ENCODE measurements around the gene RSPO4.
"Not testable (repeated sequence)": the region's sequence is repeated elsewhere in the genome, so short reads cannot be mapped to it uniquely, and the experiment has no call there.

RSPO4 gene

DNA sequence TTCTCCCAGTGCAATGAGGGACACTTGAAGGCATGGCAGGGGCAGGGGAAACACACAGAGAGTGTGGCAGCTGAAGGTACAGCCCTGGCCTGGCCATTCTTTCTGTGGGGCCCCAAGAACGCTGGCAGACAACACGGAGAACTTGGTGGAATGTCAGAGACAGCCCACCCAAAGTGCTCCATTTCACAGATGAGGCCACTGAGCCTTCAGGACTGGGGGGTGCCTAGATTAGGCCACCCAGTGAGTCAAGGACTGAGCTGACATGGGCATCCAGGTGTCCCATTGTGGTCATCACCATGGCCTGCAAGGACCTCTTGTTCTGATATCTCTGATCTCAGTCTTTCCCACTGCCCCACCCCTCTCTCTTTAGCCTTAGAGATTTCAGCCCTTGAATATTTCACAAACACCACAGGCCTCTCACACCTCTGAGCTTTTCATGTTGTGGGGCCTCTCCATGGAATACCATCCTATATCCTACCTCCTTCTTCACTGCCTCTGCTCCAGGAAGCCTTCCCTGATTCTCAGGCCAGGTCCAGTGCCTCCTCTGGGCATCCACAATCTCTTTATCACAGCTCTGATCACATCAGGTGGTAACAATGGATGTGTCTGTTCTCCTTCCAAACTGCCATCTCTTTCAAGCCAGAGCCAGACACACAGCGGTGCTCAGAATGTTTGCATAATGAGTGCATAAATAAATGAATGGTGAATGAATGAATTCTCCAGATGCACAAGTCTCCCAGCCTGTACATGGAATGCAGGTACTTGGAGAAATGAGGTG is 2.0 kb upstream of the RSPO4 start:
- DNase-seq: no peak

GRCh38 chr20:1002682-1003561 is 811 bp upstream of the RSPO4 start:
- no peak for DNase-seq

GRCh38 chr20:1001116-1001515 is 995 bp downstream of the RSPO4 start:
- DNase-seq: no peak

DNA sequence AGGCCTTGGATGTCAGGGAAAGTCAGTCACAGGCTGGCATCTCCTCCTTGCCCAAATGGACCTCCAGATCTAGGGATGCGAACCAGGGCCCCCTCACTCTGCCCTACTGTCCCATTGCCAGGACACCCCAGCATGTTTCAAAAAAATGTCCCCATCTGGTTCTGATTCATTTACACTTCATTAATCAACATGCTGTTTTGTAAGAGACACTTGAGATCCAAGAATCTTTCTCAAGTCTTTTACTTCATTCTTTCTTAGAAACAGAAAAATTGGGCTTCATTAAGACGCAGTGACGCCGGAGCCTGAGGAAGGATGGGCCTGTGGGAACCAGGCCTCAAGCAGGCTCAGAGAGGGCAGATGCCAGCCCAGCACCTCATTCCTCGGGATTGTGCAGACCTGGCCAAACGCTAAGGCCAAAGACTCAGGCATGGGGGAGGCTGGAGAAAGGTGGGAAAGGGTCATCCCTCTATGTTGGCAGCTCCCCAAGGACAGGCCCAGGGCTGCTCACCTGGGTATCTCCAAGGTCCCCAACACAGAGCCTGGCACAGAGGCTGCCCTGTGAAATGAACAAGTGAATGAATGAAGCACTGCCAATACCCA is 3.8 kb downstream of the RSPO4 start:
- DNase-seq: no peak

GRCh38 chr20:997486-997885 is 4.6 kb downstream of the RSPO4 start:
- no peak for DNase-seq

DNA sequence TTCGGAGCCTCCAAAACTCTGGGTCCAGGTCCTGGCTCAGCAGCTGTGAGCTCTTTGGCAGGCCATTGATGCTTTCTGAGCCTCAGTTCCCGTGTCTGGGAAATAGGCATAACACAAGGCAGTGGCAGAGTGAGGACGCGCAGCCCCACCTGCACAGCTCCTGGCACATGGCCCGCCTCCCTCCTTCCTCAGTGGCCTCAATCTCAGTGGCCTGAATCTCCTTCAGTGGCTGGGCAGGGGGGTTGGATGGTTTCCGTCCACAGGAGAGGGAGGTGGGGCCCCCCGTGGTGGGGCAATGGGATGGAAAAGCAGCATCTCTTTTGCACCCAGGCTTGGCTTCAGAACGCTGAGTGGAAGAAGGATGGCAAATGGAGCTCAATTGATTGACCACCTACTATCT is 5.1 kb downstream of the RSPO4 start:
- DNase-seq: no peak

DNA sequence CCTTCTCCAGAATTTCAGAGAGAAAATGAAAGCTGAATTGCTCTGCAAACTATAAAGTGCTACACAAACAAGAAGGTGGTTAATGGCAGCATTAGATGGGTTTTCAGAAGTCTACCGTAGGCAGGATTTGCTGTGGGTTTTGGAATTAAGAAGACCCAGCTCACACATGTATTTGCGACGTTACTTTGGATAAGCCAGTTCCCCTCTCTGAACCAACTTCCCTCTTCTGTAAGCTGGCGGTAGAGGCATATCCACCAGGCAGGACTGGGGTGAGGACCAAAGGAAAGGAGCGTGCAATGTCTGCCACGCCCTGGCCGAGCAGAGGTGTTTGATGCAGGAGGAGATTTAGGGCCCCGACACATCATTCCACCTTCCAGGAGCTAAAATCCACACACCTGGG is 6.9 kb downstream of the RSPO4 start:
- DNase-seq: no peak

DNA sequence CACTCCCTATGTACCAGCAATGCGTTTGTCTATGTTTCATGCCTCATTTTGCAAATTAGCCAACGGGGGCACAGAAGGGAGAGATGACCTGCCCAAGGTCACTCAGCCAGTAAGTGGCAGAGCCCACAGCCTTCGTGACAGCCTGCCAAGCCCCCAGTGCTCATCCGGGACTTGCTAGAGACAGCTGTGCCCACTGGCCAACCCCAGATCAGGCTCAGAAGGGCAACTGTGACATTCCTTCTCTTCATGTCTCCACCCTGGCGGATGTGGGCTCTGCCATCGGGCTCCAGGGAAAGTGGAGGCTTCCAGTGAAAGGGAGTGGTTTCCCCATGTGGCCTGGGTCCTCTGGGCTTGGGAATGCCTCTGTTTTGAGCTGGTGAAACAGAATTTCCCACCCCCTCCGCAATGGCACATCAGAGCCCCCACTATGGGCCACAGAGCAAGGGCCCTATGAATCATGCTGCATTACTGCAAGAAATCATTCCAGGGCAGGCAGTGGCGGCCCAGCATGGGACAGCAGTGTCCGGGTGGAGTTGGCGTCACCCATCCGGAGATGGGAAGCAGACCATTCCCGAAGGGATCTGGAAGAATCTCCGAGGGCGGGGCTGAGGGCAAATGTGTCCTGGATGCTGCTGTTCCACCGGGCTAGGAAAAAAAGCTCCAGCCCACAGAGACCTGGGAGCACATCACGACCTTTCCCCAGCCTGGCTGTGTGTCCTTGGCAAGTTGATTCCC is 9.1 kb downstream of the RSPO4 start:
- no peak for DNase-seq

GRCh38 chr20:991850-992249 is 10.3 kb downstream of the RSPO4 start:
- DNase-seq: no peak

DNA sequence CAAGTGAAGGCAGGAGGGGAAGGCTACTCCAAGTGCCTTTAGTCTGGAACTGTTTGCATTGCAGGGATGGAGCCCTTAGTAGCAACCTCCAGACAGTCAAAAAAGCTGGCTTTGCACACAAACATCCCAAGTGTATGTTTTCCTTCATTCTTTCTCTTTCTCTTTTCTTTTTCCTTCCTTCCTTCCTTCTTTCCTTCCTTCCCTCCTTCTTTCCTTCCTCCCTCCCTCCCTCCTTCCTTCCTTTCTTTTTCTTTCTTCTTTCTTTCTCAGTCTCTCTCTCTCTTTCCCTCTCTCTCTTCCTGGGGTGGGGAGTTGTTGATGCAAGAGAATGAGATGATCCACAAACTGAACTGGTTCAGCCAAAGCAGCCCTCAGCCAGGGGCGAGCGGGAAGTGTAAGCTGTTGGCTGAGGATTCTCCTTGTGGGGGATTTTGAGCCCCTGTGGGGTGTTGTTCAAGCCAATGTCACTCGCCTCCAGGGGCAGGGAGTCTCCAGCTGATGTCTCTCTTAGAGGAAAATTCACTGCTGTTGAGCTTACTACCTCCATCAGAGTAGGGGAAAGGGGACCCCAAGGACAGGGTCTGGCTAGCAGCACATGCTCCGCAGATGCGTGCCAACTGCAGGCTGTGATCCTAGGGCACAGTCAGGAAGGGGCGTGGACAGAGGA is 11.7 kb downstream of the RSPO4 start:
- no peak for DNase-seq

GRCh38 chr20:988272-988671 is 13.8 kb downstream of the RSPO4 start:
- DNase-seq: no peak

DNA sequence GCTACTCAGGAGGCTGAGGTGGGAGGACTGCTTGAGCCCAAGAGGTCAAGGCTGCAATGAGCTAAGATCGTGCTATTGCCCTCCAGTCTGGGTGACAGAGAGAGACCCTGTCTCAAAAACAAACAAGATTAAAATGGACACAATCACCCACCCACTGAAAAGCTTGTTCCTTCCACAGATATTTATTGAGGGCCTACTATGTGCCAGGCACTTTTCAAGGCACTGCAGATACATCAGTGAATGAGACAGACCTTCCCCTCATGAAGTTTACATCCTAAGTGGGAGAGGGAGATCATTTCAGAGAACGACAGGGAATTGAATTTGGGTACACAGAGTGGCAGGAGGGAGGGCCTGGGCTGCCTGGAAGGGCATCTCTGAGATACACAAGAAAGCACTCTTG is 14.4 kb downstream of the RSPO4 start:
- DNase-seq: no peak

- DNase-seq: no peak
These were observed 15.3 kb downstream of the RSPO4 start for GRCh38 chr20:986733-987355.

DNA sequence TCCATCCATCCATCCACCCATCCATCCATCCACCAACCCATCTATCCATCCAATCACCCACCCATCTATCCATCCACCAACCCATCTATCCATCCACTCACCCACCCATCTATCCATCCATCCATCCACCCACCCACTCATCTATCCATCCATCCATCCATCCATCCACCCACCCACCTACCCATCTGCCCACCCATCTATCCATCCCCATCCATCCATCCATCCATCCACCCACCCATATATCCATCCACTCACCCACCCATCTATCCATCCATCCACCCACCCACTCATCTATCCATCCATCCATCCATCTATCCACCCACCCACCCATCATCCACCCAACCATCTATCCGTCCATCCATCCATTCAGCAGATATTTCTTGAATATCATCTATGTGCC is 17.1 kb downstream of the RSPO4 start:
- not testable (repeated sequence) for DNase-seq

GRCh38 chr20:982754-983153 is 19.4 kb downstream of the RSPO4 start:
- DNase-seq: no peak

DNA sequence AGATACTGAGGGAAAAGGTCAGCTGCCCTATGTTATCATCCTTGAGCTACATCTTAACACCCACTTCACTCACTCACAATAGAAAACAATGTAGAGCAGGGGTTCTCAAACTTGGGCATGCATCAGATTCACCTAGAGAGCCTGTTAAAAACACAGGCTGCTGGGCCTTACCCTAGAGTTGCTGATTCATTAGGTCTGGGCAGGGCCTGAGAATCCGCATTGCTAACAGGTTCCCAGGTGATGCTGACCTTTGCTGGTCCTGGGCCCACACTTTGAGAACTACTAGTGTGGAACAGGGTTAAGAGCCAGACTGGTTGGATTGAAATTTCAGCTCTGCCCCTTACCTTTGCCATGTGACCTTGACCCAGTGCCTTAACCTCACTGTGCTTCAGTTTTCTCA is 25.1 kb downstream of the RSPO4 start:
- no peak for DNase-seq

DNA sequence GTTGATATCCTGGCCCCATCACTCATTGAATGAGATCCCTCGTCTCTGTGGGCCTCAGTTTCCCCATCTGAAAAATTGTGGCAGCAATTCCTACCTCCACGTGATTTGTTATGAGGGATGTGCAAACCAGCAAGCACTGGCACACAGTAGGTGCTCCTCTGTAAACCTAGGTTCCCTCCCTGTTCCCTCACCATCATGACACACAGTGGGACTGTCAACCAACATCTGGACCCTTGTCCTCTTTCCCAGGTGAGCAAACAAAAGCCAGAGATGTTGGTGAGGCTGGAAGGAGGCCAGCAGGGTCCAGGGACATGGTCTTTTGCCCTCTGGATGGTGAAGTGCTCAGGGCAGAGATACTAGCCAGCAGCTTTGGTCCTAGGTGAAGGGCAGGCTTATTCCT is 26.1 kb downstream of the RSPO4 start:
- DNase-seq: no peak

DNA sequence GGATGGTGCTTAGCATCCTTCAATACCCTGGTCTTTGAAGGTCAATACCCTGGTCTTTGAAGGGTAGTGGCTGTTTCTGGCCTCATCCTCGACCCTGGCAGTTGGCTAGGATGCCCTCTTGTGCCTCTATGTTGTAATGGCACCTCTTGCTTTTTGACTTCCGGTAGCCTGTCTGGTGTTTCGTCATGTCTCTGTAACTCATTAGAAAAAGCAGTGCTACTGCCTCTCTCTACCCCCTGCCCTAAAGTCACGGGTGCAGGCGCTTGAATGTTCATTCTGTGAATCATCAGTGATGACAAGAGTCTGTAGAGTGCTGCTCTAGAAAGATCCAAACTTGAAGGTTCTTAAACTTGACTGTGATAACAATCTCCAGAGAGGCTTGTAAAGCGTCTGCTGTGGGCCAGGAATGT is 28.3 kb downstream of the RSPO4 start:
- no peak for DNase-seq

DNA sequence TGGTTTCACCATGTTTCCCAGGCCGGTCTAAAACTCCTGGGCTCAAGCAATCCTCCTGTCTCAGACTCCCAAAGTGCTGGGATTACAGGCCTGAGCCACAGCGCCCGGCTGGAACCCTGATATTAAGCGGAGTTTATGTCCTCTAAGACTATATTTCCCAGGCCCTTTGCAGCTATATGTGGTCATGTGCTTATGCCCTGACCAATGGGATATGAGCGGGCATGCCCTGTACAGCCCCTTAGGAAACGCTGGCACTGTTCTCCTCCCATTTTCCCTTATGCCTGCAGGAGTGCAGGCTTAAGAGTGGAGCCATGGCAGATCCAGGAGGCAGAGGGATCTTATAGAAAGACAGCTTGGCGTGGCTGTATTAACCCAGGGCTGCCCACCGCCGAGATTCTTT is 29.9 kb downstream of the RSPO4 start:
- DNase-seq: no peak

DNA sequence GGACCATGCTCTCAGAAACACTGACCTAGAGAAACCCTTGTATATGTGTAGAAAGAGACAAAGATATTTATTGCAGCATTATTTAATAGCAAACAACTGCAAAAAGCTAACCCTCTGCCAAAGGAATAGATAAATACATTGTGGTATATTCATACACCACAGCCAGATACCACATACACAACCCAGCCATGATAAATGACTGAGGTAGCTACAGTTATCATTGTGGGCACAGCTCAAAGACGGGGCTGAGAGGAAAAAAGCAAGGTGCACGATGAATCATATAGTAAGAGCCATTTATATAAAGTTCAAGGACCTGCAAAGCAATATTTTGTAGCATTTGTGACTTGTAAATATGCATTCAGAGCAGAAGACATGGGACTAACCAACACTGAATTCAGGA is 30.8 kb downstream of the RSPO4 start:
- DNase-seq: no peak

DNA sequence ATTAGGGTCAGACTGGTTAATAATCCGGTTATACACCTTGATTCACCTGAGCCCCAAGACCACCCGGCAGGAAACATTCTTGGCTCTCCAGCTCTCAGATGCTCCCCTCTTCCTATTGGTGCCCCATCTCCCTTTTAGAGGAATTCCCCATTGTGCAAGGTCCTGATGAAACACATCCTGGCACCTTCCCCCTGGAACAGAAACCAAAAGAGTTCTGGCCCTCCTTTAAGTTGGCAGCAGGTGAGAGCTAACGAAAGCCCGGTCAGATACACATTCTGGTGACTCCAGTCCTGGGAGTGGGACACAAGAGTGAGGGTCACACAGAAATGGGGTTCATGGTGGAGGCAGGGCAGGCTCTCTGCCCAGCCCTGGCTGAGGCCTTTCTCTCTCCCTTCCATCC is 32.2 kb downstream of the RSPO4 start:
- no peak for DNase-seq
